HepG2 (cell line): ENCODE results near the gene H2AZ2. TPM values are rescaled to one million over a fixed set of nuclear protein-coding genes. Genes with fewer than 3 reads are reported as not detected.

Experiments used
- E2F1 ChIP-seq: sonication (generic); formaldehyde crosslinking; IDR thresholded peaks from 2 replicates; pipeline ENCODE4 v1.5.0; 2020; ENCODE audit warnings: missing genetic modification reagents
- EEA1 ChIP-seq: sonication (generic); formaldehyde crosslinking; IDR thresholded peaks from 2 replicates; pipeline ENCODE4 v1.5.1; 2020; ENCODE audit warnings: mild to moderate bottlenecking, missing genetic modification reagents, borderline replicate concordance
- FOXK2 ChIP-seq: fragments of 450-650 bp; IDR thresholded peaks from 2 replicates; pipeline ENCODE4 v1.6.1; 2016
- GATAD2A ChIP-seq: IDR thresholded peaks from 2 replicates; pipeline ENCODE4 v1.6.1; 2016
- NCOA1 ChIP-seq: sonication (generic); formaldehyde crosslinking; IDR thresholded peaks from 2 replicates; pipeline ENCODE4 v1.9.0; 2021; ENCODE audit warnings: missing genetic modification reagents
- PHF21A ChIP-seq: sonication (generic); formaldehyde crosslinking; IDR thresholded peaks from 2 replicates; pipeline ENCODE4 v1.5.0; 2020; ENCODE audit warnings: mild to moderate bottlenecking, missing genetic modification reagents
- POLR2A ChIP-seq, 2 experiments: IDR thresholded peaks; 2 replicates each; pipeline ENCODE4 v1.6.1; 2011; ENCODE audit warnings: low read depth in 2 of 2, low read length in 2 of 2, mild to moderate bottlenecking in 1 of 2, moderate library complexity in 1 of 2; ENCODE audit not compliant: insufficient read depth in 1 of 2
- SPEN ChIP-seq: sonication (generic); formaldehyde crosslinking; IDR thresholded peaks from 2 replicates; pipeline ENCODE4 v1.5.1; 2020; ENCODE audit warnings: low read depth, mild to moderate bottlenecking, missing genetic modification reagents
- SRY ChIP-seq: sonication (generic); formaldehyde crosslinking; IDR thresholded peaks from 2 replicates; pipeline ENCODE4 v1.8.0; 2022; ENCODE audit warnings: mild to moderate bottlenecking, missing genetic modification reagents
- XRCC5 ChIP-seq: fragments of 200-400 bp; formaldehyde crosslinking; optimal IDR thresholded peaks from 2 replicates; pipeline ENCODE3; 2017; ENCODE audit warnings: mild to moderate bottlenecking, low read length
- ZFP36L1 ChIP-seq: sonication (generic); formaldehyde crosslinking; IDR thresholded peaks from 2 replicates; pipeline ENCODE4 v1.8.0; 2022; ENCODE audit warnings: mild to moderate bottlenecking, missing genetic modification reagents, moderate library complexity
- ZNF101 ChIP-seq: sonication (generic); formaldehyde crosslinking; IDR thresholded peaks from 2 replicates; pipeline ENCODE4 v1.4.0; 2020; ENCODE audit warnings: mild to moderate bottlenecking, low read depth, missing genetic modification reagents, borderline replicate concordance
- ZNF574 ChIP-seq: sonication (generic); formaldehyde crosslinking; IDR thresholded peaks from 2 replicates; pipeline ENCODE4 v1.4.0; 2020; ENCODE audit warnings: missing genetic modification reagents
- polyA plus RNA-seq, 8 experiments: library from polyadenylated mRNA; depleted of rRNA in 3 of 8; stranded (reverse) in 7 of 8; unstranded in 1 of 8; fragments of >200 nt; fragmentation: Illumina TruSeq in 4 of 8; extraction: Trizol in 4 of 8; gene quantifications; 2 replicates each; pipeline versions ENCODE4 v1.2.1 to v1.2.3, GENCODE V29; 2011 to 2016; ENCODE audit warnings: low read depth in 4 of 8, missing spikeins in 1 of 8, mixed read lengths in 1 of 8; ENCODE audit not compliant: insufficient read depth in 1 of 8
- total RNA-seq, 5 experiments: library from RNA; depleted of rRNA; stranded (reverse); fragments of >200 nt; fragmentation: Illumina TruSeq; extraction: Trizol; gene quantifications; 2 replicates each; pipeline ENCODE4 v1.2.3, GENCODE V29; 2016; ENCODE audit warnings: low read depth in 1 of 5
- TF ChIP-seq, protein P1 (sequence below): sonication (generic); formaldehyde crosslinking; IDR thresholded peaks from 2 replicates; pipeline ENCODE4 v1.5.0; 2020; ENCODE audit warnings: mild to moderate bottlenecking, missing genetic modification reagents
- TF ChIP-seq, protein P2 (sequence below): sonication (generic); formaldehyde crosslinking; IDR thresholded peaks from 2 replicates; pipeline ENCODE4 v1.4.0; 2020; ENCODE audit warnings: mild to moderate bottlenecking, missing genetic modification reagents, borderline replicate concordance

H2AZ2 gene
- total and polyA plus RNA-seq, 2 of the 13 experiments (the other 11 are each of a cell fraction or from before 2014, with no cell fraction given), result 121 to 223 TPM

GRCh38 chr7:44796504-44797328 is 51.2 kb downstream of the H2AZ2 start, which contains the start of gene PPIA (continued):
- TF ChIP-seq ZNF574 (CRISPR knock-in tag), result peak; percentile 67
- TF ChIP-seq GATAD2A (CRISPR knock-in tag), result no peak
- peak; percentile 61 for TF ChIP-seq XRCC5
- TF ChIP-seq EEA1, result no peak; the same call in 1 of the 2 replicates
- TF ChIP-seq, protein P1, sequence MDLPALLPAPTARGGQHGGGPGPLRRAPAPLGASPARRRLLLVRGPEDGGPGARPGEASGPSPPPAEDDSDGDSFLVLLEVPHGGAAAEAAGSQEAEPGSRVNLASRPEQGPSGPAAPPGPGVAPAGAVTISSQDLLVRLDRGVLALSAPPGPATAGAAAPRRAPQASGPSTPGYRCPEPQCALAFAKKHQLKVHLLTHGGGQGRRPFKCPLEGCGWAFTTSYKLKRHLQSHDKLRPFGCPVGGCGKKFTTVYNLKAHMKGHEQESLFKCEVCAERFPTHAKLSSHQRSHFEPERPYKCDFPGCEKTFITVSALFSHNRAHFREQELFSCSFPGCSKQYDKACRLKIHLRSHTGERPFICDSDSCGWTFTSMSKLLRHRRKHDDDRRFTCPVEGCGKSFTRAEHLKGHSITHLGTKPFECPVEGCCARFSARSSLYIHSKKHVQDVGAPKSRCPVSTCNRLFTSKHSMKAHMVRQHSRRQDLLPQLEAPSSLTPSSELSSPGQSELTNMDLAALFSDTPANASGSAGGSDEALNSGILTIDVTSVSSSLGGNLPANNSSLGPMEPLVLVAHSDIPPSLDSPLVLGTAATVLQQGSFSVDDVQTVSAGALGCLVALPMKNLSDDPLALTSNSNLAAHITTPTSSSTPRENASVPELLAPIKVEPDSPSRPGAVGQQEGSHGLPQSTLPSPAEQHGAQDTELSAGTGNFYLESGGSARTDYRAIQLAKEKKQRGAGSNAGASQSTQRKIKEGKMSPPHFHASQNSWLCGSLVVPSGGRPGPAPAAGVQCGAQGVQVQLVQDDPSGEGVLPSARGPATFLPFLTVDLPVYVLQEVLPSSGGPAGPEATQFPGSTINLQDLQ (CRISPR knock-in tag), result peak; percentile 57; the same call in 1 of the 2 replicates
- peak; percentile 10 for TF ChIP-seq SPEN (CRISPR knock-in tag)
- peak; percentile 85; the same call in 1 of the 2 replicates for TF ChIP-seq ZNF101 (CRISPR knock-in tag)
- TF ChIP-seq SRY (CRISPR knock-in tag), result peak; percentile 79; the same call in 1 of the 2 replicates
- TF ChIP-seq PHF21A (CRISPR knock-in tag), result 0 out of 2 replicates have a peak, but pooled peaks have one; percentile 6
- peak; percentile 79 for TF ChIP-seq NCOA1
- peak; percentile 32; the same call in 1 of the 2 replicates for TF ChIP-seq ZFP36L1 (CRISPR knock-in tag)
- peak; percentile 96 for TF ChIP-seq E2F1
- TF ChIP-seq, protein P2, sequence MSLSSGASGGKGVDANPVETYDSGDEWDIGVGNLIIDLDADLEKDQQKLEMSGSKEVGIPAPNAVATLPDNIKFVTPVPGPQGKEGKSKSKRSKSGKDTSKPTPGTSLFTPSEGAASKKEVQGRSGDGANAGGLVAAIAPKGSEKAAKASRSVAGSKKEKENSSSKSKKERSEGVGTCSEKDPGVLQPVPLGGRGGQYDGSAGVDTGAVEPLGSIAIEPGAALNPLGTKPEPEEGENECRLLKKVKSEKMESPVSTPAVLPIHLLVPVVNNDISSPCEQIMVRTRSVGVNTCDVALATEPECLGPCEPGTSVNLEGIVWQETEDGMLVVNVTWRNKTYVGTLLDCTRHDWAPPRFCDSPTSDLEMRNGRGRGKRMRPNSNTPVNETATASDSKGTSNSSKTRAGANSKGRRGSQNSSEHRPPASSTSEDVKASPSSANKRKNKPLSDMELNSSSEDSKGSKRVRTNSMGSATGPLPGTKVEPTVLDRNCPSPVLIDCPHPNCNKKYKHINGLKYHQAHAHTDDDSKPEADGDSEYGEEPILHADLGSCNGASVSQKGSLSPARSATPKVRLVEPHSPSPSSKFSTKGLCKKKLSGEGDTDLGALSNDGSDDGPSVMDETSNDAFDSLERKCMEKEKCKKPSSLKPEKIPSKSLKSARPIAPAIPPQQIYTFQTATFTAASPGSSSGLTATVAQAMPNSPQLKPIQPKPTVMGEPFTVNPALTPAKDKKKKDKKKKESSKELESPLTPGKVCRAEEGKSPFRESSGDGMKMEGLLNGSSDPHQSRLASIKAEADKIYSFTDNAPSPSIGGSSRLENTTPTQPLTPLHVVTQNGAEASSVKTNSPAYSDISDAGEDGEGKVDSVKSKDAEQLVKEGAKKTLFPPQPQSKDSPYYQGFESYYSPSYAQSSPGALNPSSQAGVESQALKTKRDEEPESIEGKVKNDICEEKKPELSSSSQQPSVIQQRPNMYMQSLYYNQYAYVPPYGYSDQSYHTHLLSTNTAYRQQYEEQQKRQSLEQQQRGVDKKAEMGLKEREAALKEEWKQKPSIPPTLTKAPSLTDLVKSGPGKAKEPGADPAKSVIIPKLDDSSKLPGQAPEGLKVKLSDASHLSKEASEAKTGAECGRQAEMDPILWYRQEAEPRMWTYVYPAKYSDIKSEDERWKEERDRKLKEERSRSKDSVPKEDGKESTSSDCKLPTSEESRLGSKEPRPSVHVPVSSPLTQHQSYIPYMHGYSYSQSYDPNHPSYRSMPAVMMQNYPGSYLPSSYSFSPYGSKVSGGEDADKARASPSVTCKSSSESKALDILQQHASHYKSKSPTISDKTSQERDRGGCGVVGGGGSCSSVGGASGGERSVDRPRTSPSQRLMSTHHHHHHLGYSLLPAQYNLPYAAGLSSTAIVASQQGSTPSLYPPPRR, result no peak
- TF ChIP-seq POLR2A (IDR thresholded peaks at IDR 0.05; ENCODE audit: insufficient read depth in 1 of 2, low read depth in 2 of 2, low read length in 2 of 2), result peak; percentile 91 to 92
- TF ChIP-seq FOXK2, result no peak
